ENCODE results near the gene LAMTOR5. TPM values are rescaled to one million over a fixed set of nuclear protein-coding genes. Genes with fewer than 3 reads are reported as not detected.

The LAMTOR5 gene
- polyA plus RNA-seq, 1 of the 3 experiments (the other 2 are of a cell fraction): 442 TPM

DNA sequence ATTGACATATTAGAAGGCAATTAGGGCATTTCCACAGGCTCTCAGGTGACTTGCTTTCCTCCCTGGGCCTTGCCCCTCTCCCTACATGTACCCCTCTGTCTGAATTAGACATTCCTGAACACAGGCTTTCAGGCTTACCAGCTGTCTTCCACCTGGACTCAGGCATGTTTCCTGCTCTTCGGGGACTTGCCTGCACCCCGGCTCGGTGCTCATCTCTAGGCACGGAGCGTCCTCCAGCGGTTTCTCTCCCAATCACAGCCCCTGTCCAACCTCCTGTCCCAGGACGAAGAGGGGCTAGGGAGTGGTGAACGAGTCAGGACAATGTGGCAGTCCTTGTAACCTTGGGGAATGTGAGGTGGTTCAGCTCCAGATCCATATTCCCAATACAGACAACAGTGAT lies 47.7 kb upstream of the LAMTOR5 start:
- Histone ChIP-seq H3K4me3 (ENCODE audit: low read depth in 2 of 2, low read length in 1 of 2) (no peak overlapping the region), H2AFZ (ENCODE audit: low read depth) (no peak overlapping the region), H3K36me3 (replicated peaks in 1 of 2; ENCODE audit: control insufficient read depth in 1 of 2, insufficient read depth in 2 of 2, low read length in 1 of 2) (no peaks in the 10 kb centered on the region), H3K4me2 (no peak overlapping the region), H3F3A (replicated peaks; ENCODE audit: insufficient read depth) (no peaks in the 10 kb centered on the region), H3K79me2 (ENCODE audit: insufficient read depth) (no peaks in the 10 kb centered on the region), H3K27me3 (ENCODE audit: insufficient read depth) (peaks cover 33% of the 10 kb centered on the region), H3K27ac (ENCODE audit: low read depth in 2 of 2, low read length in 1 of 2) (no peak overlapping the region), H4K20me1 (ENCODE audit: insufficient read depth) (no peaks in the 10 kb centered on the region), H3K9me2 (no peaks in the 10 kb centered on the region), H3K9me3 (no peaks in the 10 kb centered on the region), H3K9ac (no peak overlapping the region), H3K4me1 (ENCODE audit: control insufficient read depth in 1 of 2, insufficient read depth in 2 of 2, low read depth in 1 of 2, low read length in 1 of 2) (no peaks in the 10 kb centered on the region)
- ChIA-PET POLR2A (no interaction called here), CTCF (interaction anchor here (0.8 to 12.6 kb wide), 7 partner anchors 19 to 258 kb away, joined by 3 to 139 read pairs (median 7); partner anchors contain the start of gene KCNC4)
- TF ChIP-seq, protein P1, sequence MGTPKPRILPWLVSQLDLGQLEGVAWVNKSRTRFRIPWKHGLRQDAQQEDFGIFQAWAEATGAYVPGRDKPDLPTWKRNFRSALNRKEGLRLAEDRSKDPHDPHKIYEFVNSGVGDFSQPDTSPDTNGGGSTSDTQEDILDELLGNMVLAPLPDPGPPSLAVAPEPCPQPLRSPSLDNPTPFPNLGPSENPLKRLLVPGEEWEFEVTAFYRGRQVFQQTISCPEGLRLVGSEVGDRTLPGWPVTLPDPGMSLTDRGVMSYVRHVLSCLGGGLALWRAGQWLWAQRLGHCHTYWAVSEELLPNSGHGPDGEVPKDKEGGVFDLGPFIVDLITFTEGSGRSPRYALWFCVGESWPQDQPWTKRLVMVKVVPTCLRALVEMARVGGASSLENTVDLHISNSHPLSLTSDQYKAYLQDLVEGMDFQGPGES (IDR thresholded peaks at IDR 0.05; ENCODE audit: low read depth, low read length): no peak
- TF ChIP-seq EP300 (IDR thresholded peaks at IDR 0.05; ENCODE audit: borderline replicate concordance in 1 of 2, low read depth in 1 of 2, low read length in 1 of 2): no peak
- no peak for TF ChIP-seq TAF1 (IDR thresholded peaks at IDR 0.05; ENCODE audit: borderline replicate concordance, low read depth, low read length)
- TF ChIP-seq FOSL2 (IDR thresholded peaks at IDR 0.05; ENCODE audit: borderline replicate concordance, low read depth): no peak
- no peak for TF ChIP-seq RCOR1 (IDR thresholded peaks at IDR 0.05; ENCODE audit: low read length)
- TF ChIP-seq RAD21 (IDR thresholded peaks at IDR 0.05; ENCODE audit: low read length): no peak
- TF ChIP-seq POLR2AphosphoS5 (IDR thresholded peaks at IDR 0.05; ENCODE audit: low read depth, low read length): no peak
- no peak for TF ChIP-seq ELF1 (IDR thresholded peaks at IDR 0.05)
- no peak for TF ChIP-seq TEAD4 (IDR thresholded peaks at IDR 0.05; ENCODE audit: borderline replicate concordance, insufficient read depth)
- TF ChIP-seq, protein P2, sequence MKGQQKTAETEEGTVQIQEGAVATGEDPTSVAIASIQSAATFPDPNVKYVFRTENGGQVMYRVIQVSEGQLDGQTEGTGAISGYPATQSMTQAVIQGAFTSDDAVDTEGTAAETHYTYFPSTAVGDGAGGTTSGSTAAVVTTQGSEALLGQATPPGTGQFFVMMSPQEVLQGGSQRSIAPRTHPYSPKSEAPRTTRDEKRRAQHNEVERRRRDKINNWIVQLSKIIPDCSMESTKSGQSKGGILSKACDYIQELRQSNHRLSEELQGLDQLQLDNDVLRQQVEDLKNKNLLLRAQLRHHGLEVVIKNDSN (IDR thresholded peaks at IDR 0.05; ENCODE audit: borderline replicate concordance, low read depth): no peak
- TF ChIP-seq YY1 (IDR thresholded peaks at IDR 0.05; ENCODE audit: low read depth): no peak
- TF ChIP-seq MXI1 (IDR thresholded peaks at IDR 0.05; ENCODE audit: low read depth, low read length): no peak
- 62% methylated on average over 7 of the region's 8 CpGs for WGBS (ENCODE audit: low lambda C conversion rate)
- DNase-seq: no peak

DNA sequence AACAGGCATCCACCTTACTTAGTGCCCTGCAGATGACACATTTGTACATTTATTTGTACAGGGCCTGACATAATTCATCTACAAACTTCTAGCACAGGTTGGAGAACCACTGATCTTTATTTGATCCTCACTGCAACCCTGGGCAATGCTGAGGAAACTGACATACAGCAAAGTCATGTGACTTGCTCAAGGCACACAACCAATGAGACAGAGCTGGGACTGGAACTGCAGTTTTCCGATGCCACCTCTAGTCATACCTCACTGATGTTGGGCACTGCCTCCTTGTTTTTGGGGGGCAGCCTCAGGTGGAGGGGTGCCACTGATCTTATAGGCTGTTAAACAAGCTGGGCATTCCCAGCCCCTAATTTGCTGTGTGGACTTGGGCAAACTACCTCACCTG lies 46.8 kb upstream of the LAMTOR5 start:
- Histone ChIP-seq H3K27me3 (ENCODE audit: insufficient read depth) (peaks cover 33% of the 10 kb centered on the region), H4K20me1 (ENCODE audit: insufficient read depth) (no peaks in the 10 kb centered on the region), H2AFZ (ENCODE audit: low read depth) (no peak overlapping the region), H3K9me2 (no peaks in the 10 kb centered on the region), H3K4me2 (no peak overlapping the region), H3F3A (replicated peaks; ENCODE audit: insufficient read depth) (no peaks in the 10 kb centered on the region), H3K79me2 (ENCODE audit: insufficient read depth) (no peaks in the 10 kb centered on the region), H3K36me3 (replicated peaks in 1 of 2; ENCODE audit: control insufficient read depth in 1 of 2, insufficient read depth in 2 of 2, low read length in 1 of 2) (no peaks in the 10 kb centered on the region), H3K9me3 (no peaks in the 10 kb centered on the region), H3K9ac (no peak overlapping the region), H3K27ac (ENCODE audit: low read depth in 2 of 2, low read length in 1 of 2) (no peak overlapping the region), H3K4me3 (ENCODE audit: low read depth in 2 of 2, low read length in 1 of 2) (no peak overlapping the region), H3K4me1 (ENCODE audit: control insufficient read depth in 1 of 2, insufficient read depth in 2 of 2, low read depth in 1 of 2, low read length in 1 of 2) (no peaks in the 10 kb centered on the region)
- TF ChIP-seq EZH2phosphoT487 (IDR thresholded peaks at IDR 0.05; ENCODE audit: borderline replicate concordance, low read depth) (no peak), RAD21 (IDR thresholded peaks at IDR 0.05; ENCODE audit: low read length) (no peak), NFIC (IDR thresholded peaks at IDR 0.05; ENCODE audit: borderline replicate concordance) (no peak), ELF1 (IDR thresholded peaks at IDR 0.05) (no peak)
- TF ChIP-seq, protein P3, sequence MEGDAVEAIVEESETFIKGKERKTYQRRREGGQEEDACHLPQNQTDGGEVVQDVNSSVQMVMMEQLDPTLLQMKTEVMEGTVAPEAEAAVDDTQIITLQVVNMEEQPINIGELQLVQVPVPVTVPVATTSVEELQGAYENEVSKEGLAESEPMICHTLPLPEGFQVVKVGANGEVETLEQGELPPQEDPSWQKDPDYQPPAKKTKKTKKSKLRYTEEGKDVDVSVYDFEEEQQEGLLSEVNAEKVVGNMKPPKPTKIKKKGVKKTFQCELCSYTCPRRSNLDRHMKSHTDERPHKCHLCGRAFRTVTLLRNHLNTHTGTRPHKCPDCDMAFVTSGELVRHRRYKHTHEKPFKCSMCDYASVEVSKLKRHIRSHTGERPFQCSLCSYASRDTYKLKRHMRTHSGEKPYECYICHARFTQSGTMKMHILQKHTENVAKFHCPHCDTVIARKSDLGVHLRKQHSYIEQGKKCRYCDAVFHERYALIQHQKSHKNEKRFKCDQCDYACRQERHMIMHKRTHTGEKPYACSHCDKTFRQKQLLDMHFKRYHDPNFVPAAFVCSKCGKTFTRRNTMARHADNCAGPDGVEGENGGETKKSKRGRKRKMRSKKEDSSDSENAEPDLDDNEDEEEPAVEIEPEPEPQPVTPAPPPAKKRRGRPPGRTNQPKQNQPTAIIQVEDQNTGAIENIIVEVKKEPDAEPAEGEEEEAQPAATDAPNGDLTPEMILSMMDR (IDR thresholded peaks at IDR 0.05): no peak
- ChIA-PET POLR2A (no interaction called here), CTCF (interaction anchor here (0.9 to 12.6 kb wide), 6 partner anchors 16 to 251 kb away, joined by 3 to 139 read pairs (median 12); partner anchors contain the start of gene KCNC4)
- 100% methylated on average over 1 of the region's 1 CpG for WGBS (ENCODE audit: low lambda C conversion rate)
- DNase-seq: no peak
